Loucy (cell line): ENCODE measurements around the gene LRRC56.

Source experiments
- H2AFZ ChIP-seq: fragments of 200-600 bp; sonication (generic); 2 replicates; pipeline ENCODE4 v1.6.0; 2016; ENCODE audit warnings: antibody characterized with exemption, mild to moderate bottlenecking, low read length, moderate library complexity
- H3F3A ChIP-seq: fragments of 200-600 bp; 2 replicates; pipeline ENCODE4 v1.6.0; 2016; ENCODE audit warnings: antibody characterized with exemption, low read depth, mild to moderate bottlenecking
- H3K27me3 ChIP-seq: fragments of 200-600 bp; sonication (generic); 2 replicates; pipeline ENCODE4 v1.6.1; 2014; ENCODE audit warnings: low read length, mild to moderate bottlenecking; ENCODE audit not compliant: insufficient read depth, poor library complexity, severe bottlenecking
- H3K36me3 ChIP-seq: fragments of 200-600 bp; sonication (generic); 2 replicates; pipeline ENCODE4 v1.6.1; 2016; ENCODE audit warnings: low read length; ENCODE audit not compliant: insufficient read depth
- H3K4me1 ChIP-seq: fragments of 200-600 bp; sonication (generic); 2 replicates; pipeline ENCODE4 v1.5.1; 2014; ENCODE audit warnings: low read length, mild to moderate bottlenecking; ENCODE audit not compliant: insufficient read depth, poor library complexity, severe bottlenecking
- H3K4me2 ChIP-seq: fragments of 200-600 bp; sonication (generic); 2 replicates; pipeline ENCODE4 v1.6.0; 2014; ENCODE audit warnings: antibody characterized with exemption, low read length, low read depth, mild to moderate bottlenecking; ENCODE audit not compliant: poor library complexity, severe bottlenecking
- H3K4me3 ChIP-seq: fragments of 200-600 bp; sonication (generic); 2 replicates; pipeline ENCODE4 v1.5.1; 2014; ENCODE audit warnings: low read length, mild to moderate bottlenecking, mixed read lengths; ENCODE audit not compliant: poor library complexity, severe bottlenecking
- H3K79me2 ChIP-seq: fragments of 200-600 bp; sonication (generic); 2 replicates; pipeline ENCODE4 v1.6.1; 2014; ENCODE audit warnings: low read length; ENCODE audit not compliant: insufficient read depth
- H3K9ac ChIP-seq: fragments of 200-600 bp; sonication (generic); 2 replicates; pipeline ENCODE4 v1.6.0; 2014; ENCODE audit warnings: mild to moderate bottlenecking, low read depth, low read length, moderate library complexity; ENCODE audit not compliant: poor library complexity, severe bottlenecking
- H3K9me2 ChIP-seq: fragments of 200-600 bp; sonication (generic); replicated peaks from 2 replicates; pipeline ENCODE4 v1.6.1; 2016; ENCODE audit warnings: low read depth, low read length, mixed read lengths
- H3K9me3 ChIP-seq: fragments of 200-600 bp; sonication (generic); 2 replicates; pipeline ENCODE4 v1.6.1; 2014; ENCODE audit warnings: mild to moderate bottlenecking, antibody characterized with exemption, low read length, low read depth; ENCODE audit not compliant: insufficient read depth
- H4K20me1 ChIP-seq: fragments of 200-600 bp; sonication (generic); 2 replicates; pipeline ENCODE4 v1.6.0; 2014; ENCODE audit warnings: antibody characterized with exemption, low read length, mild to moderate bottlenecking; ENCODE audit not compliant: insufficient read depth, poor library complexity, severe bottlenecking
- CTCF ChIP-seq: fragments of 200-600 bp; sonication (generic); conservative IDR thresholded peaks from 2 replicates; pipeline ENCODE4 v1.5.1; 2014; ENCODE audit warnings: mild to moderate bottlenecking, antibody characterized with exemption, low read length
- EZH2phosphoT487 ChIP-seq: fragments of 200-600 bp; IDR thresholded peaks from 2 replicates; pipeline ENCODE4 v1.6.1; 2018; ENCODE audit warnings: antibody characterized with exemption, mild to moderate bottlenecking, moderate library complexity, borderline replicate concordance

LRRC56 gene

GRCh38 chr11:534396-535209 is 2.7 kb upstream of the LRRC56 start:
- Histone ChIP-seq H3K9me2 (no peaks in the 10 kb centered on the region), H3K4me1 (peaks cover 17% of the 10 kb centered on the region), H3K9me3 (no peaks in the 10 kb centered on the region), H3K36me3 (peaks cover 4% of the 10 kb centered on the region; the same call in 1 of the 2 replicates), H3K9ac (peak overlapping the region; percentile 85), H3F3A (no peaks in the 10 kb centered on the region), H2AFZ (peak overlapping the region; percentile 20; the same call in 1 of the 2 replicates), H3K4me2 (peak overlapping the region; percentile 94), H3K79me2 (peaks cover 17% of the 10 kb centered on the region), H3K27me3 (no peaks in the 10 kb centered on the region), H3K4me3 (peak overlapping the region; percentile 94), H4K20me1 (peaks cover 18% of the 10 kb centered on the region)
- TF ChIP-seq CTCF (no peak), EZH2phosphoT487 (no peak)

- Histone ChIP-seq H3K4me2 (no peak overlapping the region), H3K36me3 (peaks cover 4% of the 10 kb centered on the region; the same call in 1 of the 2 replicates), H3K9ac (peak overlapping the region; percentile 85), H3K4me1 (peaks cover 17% of the 10 kb centered on the region), H3K27me3 (no peaks in the 10 kb centered on the region), H3K9me3 (no peaks in the 10 kb centered on the region), H3F3A (no peaks in the 10 kb centered on the region), H4K20me1 (peaks cover 18% of the 10 kb centered on the region), H3K4me3 (peak overlapping the region; percentile 94), H2AFZ (no peak overlapping the region), H3K79me2 (peaks cover 17% of the 10 kb centered on the region), H3K9me2 (no peaks in the 10 kb centered on the region)
- TF ChIP-seq EZH2phosphoT487 (no peak), CTCF (no peak)
These were observed 2.2 kb upstream of the LRRC56 start for GRCh38 chr11:535210-535518.

GRCh38 chr11:535519-536454 is 1.5 kb upstream of the LRRC56 start, which contains the start of gene HRAS:
HRAS (minus strand) TSS chr11:535576.
- Histone ChIP-seq H3K9me2 (no peaks in the 10 kb centered on the region), H3K27me3 (no peaks in the 10 kb centered on the region), H3K9ac (peak within 1 kb of the TSS; percentile 85), H3K79me2 (peaks cover 17% of the 10 kb centered on the region), H3K4me1 (peaks cover 17% of the 10 kb centered on the region), H3K36me3 (peaks cover 4% of the 10 kb centered on the region; the same call in 1 of the 2 replicates), H3F3A (no peaks in the 10 kb centered on the region), H2AFZ (peak within 1 kb of the TSS; percentile 87), H4K20me1 (peaks cover 18% of the 10 kb centered on the region), H3K4me2 (peak within 1 kb of the TSS; percentile 94), H3K9me3 (no peaks in the 10 kb centered on the region), H3K4me3 (peak within 1 kb of the TSS; percentile 94)
- TF ChIP-seq EZH2phosphoT487 (no peak), CTCF (no peak)
